CD4-positive, alpha-beta T cell treated with Interleukin-4 for 1 hour (primary cell): ENCODE data around the gene DDAH1.
"Not testable (repeated sequence)": the region's sequence is repeated elsewhere in the genome, so short reads cannot be mapped to it uniquely, and the experiment has no call there.

Source experiments
- DNase-seq, 2 donors: peaks; one replicate each; pipeline ENCODE4 v3.0.0-alpha.2; 2020 to 2022

The DDAH1 gene

DNA sequence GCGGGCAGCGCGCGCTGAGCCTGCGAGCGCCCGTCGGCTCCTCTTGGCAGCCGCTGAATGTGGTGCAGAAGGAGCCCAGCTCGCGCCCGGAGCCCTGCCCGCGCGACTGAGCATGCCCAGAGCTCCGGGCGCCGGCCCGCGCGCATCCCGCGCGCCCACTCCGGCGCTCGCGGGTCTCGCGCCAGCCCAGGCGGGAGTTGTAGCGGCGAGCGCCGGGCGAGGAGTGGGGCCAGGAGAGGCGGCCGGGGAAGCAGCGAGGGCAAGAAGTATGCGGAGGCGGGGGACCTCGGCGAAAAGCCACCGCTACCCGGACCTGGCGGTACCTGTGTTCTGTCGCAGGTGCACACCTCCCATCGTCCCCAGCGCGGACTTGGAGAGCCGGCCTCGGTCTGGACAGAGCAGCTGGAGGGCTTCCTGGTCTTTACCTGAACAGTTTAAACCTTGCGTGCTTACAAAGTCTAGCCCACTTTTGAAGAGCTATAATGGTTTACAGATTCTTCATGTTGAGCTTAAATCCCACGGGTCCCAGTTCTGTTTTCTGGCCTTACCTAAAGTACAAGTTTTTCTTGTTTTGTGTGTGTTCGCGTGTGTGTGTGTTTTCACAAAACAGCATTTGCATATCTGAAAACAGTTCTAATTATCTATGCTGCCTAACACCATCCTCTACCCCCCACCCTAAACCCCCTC lies at the start of gene DDAH1:
Gene DDAH1, minus strand, starts transcription at position 61 of the 687 bp plus-strand sequence. CDS start 114 bp downstream, outside the sequence.
- DNase-seq: no peak

DNA sequence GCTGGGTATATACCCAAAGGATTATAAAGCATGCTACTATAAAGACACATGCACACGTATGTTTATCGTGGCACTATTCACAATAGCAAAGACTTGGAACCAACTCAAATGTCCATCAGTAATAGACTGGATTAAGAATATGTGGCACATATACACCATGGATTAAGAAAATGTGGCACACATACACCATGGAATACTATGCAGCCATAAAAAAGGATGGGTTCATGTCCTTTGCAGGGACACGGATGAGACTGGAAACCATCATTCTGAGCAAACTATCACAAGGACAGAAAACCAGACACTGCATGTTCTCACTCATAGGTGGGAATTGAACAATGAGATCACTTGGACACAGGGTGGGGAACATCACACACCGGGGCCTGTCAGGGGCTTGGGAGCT lies 49.0 kb upstream of the DDAH1 start:
- not testable (repeated sequence) for DNase-seq

DNA sequence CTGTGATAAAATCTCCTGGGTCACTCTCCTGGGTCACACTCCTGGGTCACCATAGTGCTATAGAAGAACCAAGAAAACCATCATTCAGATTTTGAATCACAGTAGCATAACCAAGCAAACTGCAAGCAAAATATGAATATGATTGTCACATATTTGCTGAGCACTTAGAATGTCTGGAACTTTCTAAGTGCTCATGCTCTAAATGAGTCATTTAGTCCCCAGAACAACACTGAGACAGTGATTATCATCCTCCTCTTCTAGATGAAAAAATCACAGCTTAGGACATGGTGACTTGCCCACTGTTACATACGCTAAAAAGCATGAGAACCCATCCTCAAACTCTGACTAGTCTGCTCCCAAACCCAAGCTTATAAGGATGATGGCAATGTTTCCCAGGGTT lies 39.5 kb upstream of the DDAH1 start:
- no peak for DNase-seq

DNA sequence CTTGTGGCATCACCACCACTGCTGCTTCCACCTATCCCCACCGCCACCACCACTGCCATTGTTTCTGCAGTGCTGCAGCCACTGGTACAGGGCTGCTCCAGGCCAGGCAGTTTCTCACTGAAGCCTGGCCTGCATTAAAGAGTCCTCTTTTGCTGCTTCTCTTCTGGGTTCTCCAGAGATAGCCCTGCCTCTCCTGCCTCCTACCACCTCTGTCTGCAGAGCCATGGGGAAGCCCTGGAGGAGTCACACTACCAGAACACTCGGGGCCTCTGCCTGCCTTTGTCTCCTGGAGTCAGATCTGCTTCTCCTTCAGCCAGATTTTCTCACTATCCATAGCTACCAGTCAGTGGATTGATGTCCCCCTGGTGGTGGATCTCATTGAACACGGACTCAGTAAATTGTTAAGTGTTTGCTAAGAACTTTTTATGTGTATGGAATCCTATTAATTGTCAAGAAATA lies 37.7 kb upstream of the DDAH1 start:
- no peak for DNase-seq

DNA sequence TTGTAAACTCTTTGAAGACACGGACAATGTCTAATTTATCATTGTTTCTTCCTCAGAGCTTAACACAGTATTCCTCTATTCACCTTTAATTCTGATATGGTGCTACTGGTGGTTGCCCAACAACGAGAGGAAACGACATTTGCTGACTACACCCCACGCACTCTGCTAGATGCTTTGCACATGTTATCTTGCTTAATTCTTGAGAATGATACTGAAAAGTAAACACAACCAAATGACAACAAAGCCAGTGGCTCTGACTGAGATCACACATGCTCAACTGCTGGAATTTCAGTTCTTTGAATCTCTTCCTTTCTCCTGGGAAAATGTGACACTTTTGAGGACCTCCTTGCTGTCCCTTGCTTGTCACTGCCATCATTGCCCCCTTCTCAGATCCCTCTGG lies 37.2 kb upstream of the DDAH1 start:
- no peak for DNase-seq

DNA sequence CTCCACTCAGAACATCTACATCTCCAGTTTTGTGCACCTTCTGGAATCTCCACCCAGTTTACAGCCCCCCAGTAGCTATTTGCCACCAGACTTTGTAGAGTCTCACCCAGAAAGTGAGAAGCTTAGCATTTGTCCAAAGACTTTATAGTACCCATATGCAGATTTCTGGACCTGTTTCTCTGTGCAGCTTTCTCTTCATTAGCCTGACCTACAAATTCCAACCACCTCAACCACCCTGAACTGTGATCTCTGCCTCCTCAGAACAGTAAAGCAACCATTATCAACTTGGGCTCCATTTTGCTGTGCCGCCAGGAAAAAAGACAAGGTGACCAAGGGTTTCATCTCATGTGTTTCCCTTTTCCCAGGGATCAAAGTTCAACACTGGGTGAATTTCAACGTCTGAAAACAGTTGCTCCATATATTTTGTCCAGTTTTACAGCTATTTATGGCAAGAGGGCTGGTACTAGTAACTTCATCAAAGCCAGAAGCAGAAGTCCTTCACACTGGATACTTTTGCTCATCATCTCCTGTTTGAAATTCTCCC lies 36.5 kb upstream of the DDAH1 start:
- no peak for DNase-seq

DNA sequence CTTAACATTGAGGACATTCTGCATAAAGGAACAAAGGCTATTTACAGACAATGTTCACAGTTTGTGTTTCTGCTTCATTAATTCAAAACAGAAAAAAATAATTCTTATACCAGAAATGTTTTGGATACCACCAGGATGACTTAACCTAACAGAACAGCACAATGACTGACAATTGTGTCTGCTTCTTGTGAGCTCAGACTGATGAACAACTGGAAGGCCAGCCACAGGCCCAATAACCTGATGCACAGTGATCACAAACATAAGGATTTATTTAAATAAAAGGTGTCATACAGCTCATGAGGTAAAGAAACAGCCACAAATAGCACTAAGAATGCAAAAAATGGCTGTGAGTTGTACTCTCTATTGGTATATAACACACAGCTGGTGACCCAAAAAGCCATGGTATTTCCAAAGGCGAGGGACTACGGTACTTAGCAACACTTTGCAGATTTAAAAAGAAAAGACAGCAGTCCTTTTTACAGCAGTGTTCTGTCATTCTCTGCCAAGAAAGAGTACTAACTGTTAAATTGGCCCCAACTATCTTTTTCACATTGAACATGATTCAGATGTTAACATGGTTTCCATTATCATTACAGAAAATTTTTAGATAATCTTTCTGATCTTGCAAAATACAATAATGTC lies 32.1 kb upstream of the DDAH1 start:
- DNase-seq: no peak

DNA sequence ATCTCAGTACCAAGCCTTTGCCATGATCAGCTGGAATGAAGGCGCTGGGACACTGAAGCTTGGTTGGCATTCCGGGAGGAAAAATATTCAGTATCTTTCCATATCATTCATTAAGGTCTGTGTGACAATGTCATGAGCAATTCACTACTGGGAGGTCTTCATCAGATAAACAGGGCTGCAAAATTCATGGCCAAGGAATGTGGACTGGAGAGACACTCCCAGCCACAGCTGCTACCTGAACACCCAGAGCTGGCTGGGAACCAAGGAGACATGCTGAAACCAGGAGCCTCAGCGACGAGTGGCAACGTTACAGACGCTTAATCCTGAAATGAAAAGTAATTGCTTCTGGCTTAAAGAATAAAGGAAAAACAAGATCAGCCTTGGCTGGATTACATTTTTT lies 30.6 kb upstream of the DDAH1 start:
- no peak for DNase-seq

DNA sequence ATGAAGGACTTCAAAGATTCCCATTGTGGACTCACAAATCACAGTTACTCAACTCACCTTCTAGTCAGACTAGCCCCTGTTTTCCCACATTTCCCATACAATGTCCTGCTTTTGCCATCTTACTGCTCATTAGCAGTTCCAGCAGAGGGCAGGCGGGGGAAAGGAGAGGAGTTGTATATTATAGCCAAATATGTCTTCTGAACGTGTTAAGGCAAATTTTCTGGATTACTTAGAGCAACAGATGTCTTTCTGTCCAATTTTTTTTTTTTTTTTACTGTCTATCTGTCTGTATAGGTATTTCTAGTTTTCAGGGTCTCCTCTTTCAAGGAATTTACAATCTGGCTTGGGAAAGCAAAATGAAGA lies 29.9 kb upstream of the DDAH1 start:
- no peak for DNase-seq

DNA sequence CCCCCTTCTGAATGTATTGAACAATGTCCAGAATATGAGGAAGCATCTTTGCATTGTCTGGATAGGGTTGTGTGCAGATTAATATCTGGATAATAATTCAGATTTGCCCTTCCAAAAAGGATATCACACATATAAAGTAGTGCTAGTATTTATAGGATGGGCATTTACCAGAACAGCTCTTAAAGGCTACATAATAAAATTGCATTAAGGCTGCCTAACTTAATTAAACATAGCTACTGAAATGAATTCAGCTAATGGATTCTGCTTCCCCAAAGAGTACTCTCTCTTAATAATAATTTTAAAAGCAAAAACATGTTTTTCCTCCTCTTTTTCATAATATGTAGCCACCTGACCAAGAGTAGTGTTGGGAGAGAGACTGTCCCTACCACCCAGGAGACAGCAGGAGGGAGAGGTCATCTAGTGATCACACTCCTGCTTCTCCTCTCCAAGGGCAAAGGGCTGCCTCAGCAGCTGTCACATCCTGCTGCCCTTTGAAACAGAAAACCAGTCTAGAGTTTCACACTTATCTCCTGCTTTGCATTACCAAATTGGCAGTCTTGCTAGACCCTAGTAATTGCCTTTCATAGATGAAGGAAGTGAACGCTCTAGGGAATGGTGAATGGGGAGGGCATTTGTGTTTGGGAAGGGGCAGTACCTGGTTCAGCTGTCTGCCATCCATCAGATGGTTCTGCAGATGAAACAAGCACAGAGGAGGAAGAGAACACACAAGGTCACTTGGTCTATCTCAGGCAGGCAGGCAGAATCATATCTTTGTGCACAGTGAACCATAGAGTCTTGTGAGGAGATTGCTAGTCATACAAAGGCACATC lies 29.3 kb upstream of the DDAH1 start:
- no peak for DNase-seq

DNA sequence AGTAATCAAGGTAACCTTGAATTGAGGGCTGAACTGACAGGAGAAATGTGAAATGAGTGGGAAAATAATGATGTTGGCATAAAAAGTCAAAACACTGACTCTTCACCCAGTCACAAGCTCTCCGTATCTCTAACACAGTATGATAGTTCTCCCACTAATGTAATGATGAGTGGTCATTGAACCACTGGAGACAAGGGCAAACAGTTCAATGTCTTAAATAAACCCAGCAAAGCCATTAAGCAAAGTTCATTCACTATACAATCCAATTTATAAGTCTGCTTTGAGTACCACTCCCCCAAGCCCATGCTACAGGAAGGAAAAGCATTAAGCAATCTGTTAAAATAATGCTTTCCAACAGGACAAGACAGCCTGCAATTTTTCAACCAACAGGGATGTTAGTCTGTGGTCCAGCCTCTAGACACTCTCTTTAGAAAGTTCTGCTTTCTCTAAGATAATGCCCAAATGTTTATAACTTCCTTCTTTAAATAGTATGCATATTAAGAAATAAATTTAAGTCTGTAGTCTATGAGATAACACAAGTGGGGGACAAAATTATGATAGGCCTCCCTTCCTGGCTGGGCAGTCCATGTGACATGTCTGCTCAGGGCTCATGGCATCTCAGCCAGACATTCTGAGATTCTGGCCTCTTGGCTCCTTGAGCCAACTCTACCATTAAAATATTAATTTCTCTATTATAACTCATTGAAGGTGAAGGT lies 25.5 kb upstream of the DDAH1 start:
- no peak for DNase-seq

DNA sequence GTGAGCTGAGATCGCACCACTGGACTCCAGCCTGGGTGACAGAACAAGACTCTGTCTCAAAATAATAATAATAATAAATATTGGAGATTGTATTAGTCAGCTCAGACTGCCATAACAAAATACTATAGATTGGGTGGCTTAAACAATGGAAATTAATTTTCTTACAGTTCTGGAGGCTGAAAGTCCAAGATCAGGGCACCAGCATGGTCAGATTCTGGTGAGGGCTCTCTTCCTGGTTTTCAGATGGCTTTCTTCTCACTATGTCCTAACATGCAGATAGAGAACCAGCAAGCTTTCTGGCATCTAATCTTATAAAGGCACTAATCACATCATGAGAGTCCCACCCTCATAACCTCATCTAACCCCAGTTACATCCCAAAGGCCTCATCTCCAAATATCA lies 23.2 kb upstream of the DDAH1 start:
- DNase-seq: no peak

DNA sequence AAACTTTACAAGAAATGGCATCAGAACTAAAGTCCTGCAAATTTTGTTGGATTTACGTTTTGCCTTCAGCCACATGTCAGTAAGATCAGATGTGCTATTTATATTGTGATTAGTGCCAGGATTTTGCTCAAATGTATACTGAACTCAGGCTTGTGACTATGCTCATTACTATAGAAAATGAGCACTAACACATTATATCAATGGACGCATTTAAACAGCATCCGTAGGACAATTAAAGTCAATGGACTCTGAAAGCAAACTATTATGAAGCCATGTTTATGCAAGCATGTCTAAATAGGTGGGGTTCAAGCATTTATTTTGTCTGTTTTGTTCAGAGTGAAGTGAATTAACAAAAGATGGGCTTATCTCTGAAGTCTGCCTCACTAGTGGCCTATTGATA lies 20.6 kb upstream of the DDAH1 start:
- DNase-seq: no peak

DNA sequence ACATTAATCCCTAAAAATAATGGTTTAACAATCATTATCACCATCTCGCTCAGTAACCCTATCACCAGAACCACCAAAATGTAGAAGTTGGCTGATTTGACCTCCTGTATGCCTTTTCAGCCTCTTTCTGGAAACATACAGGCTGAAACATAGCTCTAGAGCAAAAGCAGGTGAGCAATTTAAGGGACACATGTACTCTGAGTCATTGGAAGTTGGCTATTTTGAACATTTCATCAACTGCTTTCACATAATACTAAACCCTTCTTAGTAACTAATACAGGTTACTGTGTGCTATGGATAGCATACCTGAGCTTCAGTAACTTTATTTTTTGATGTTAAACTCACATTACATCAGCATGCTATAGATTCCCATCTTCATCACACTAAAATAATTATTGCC lies 19.8 kb upstream of the DDAH1 start:
- DNase-seq: no peak

DNA sequence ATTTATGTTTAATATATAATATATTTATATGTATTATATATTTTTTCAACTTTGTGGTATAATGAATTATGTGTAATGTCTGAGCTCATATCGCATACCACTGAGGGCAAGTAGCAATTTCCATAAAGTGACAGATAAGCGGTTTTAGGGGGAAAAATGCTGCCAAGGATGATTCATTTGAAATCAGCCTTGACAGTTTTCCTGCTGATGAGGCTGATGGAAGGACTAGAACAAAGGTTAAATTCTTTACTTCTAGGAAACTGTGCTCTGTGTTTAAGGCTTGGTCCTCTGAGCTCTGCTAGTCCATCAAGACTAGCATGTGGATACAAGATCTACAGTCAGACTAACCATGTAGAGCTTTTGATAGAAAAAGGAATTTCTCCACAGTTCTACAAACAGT lies 19.3 kb upstream of the DDAH1 start:
- DNase-seq: no peak

DNA sequence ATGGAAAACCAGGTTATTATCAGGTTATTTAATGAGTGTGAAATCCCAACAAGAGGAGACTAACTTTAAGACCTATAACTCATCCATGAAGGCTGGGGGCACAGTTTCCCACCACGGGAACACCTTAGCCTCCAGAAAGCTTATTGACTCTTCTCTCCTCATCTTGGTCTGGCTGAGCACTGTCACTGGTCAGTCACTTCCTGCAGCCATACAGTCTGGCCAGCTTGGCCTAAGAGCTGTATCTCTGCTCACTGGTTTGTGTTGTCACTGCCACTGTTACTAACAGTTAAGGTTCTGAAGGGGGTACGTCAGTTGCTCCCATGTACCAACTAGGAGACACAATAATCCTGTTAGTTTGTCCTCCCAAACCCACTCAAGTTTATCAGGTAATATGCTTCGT lies 16.7 kb upstream of the DDAH1 start:
- no peak for DNase-seq

DNA sequence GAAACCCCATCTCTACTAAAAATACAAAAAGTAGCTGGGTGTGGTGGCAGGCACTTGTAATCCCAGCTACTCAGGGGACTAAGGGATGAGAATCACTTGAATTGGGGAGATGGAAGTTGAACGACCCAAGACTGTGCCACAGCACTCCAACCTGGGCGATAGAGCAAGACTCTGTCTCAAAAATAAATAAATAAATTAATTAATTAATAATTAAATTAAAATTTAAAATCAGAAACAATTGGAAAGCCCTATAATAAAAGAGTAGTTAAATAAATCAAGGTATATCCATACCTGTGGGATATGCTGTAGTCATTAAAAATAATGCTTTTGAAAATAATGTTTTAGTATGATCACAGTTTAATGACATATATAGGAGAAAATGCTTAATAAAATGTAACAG lies 15.6 kb upstream of the DDAH1 start:
- DNase-seq: no peak

DNA sequence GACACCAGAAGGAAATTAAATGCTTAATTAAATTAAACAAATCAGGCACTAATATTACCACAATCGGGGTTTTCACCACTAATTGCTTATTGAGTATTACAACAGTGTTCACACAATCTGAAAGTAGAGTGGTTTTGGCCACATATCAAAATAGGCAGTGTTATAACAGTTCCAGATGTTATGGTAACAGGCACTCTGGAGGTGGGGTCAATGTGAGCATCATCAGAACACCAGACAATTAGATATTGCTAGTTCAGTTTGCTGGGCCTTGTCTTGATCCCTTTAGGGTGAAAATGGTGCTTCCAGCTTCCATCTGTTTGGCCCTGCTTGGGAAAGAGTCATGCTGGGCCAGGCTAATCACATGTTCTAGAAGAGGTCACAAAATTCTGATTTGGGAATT lies 14.5 kb upstream of the DDAH1 start:
- DNase-seq: no peak

DNA sequence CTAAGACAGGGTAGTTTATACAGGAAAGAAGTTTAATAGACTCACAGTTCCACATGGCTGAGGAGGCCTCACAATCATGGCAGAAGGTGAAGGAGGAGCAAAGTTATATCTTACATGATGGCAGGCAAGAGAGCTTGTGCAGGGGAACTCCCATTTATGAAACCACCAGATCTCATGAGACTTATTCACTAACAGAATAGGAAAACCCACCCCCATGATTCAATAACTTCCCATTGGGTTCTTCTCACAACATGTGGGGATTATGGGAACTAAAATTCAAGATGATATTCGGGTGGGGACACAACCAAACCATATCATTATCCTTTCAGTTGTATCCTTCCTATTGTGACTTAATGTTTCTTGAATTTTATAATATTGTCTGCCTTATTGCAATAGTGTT lies 13.4 kb upstream of the DDAH1 start:
- no peak for DNase-seq

DNA sequence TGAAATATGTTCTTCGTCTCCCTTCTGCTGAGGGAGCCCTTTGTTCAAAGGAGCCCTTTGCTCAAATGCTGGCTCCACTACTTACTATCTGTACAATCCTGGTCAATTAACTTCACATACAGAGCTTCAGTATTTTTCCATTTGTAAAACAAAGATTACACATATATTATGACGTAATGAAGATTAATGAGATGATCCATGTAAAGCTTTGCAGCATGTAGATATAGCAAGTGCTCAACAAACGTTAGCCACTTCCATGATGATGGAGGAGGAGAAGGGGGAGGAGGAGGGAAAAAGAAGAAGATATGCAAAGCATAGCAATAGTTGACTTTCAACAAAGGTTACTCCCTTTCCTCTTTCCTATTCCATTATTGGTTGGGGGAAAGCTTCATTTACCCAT lies 10.1 kb upstream of the DDAH1 start:
- no peak for DNase-seq

DNA sequence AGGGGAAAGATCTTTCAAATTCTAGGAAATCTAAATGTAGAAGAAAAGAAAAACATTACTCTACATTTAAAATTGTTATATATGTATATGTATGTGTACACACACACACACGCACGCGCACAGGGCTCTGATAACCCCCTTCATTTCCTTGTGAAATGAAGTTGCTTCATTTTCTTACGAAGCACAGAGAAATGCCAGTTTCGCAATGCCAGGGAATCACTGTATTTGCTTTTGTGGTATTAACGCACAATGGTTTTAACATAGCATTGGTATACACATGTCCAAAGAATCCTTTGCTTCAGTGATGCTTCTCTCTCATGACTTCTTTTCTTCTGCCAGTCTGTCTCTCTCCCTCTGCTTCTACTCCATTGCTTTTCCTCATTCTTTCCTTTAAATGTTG lies 8.4 kb upstream of the DDAH1 start:
- DNase-seq: no peak

DNA sequence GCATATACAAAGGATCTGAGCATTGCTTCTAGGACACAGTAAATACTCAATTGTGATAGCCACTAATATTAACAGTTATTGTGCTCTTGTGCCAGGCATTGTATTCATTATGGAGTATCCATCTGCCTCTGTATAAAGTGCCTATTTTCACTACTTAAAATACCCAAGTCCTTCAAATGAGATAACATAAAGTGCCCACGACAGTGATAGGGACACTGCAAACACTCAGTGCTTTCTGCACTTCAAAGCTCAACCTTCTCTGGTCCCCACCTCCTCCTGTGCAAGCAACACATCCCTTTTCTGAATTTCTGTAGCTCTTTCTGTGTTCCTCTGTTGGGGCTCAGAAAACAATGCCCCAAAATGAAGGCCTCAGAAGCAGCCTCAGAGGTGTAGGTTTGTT lies 6.6 kb upstream of the DDAH1 start:
- no peak for DNase-seq

DNA sequence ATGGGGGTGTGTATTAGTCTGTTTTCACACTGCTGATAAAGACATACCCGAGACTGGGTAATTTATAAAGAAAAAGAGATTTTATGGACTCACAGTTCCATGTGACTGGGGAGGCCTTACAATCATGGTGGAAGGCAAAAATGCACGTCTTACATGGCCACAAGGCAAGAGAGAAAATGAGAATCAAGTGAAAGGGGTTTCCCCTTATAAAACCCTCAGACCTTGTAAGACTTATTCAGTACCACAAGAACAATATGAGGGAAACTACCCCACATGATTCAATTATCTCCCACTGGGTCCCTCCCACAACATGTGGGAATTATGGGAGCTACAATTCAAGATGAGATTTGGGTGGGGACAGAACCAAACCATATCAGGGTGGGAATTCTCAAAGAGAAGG lies 5.2 kb upstream of the DDAH1 start:
- DNase-seq: not testable (repeated sequence)
